Kidney (tissue), 14 donors: ENCODE measurements around the gene CDH13. TPM values are rescaled to one million over a fixed set of nuclear protein-coding genes. Genes with fewer than 3 reads are reported as not detected.
A peak's percentile ranks its signal among the peaks of the same experiment; 100 is the strongest.

Experiments used
- DNase-seq, 5 donors: peaks; one replicate each; pipeline ENCODE4 v3.0.0-alpha.2; 2013 to 2020
- FAIRE-seq: peaks from 2 replicates; lab custom pipeline; 2012; peaks lifted over from hg19 to GRCh38; lab: Jason Lieb, UNC
- H3K27ac ChIP-seq, 2 donors: one replicate each; pipeline ENCODE4 v1.7.0; 2013; ENCODE audit warnings: low read depth in 2 of 2, low read length in 2 of 2, inconsistent platforms in 1 of 2
- H3K27me3 ChIP-seq: one replicate; pipeline ENCODE4 v1.7.1; 2013; ENCODE audit warnings: low read length, inconsistent platforms; ENCODE audit not compliant: control insufficient read depth, insufficient read depth
- H3K36me3 ChIP-seq, 3 donors: one replicate each; pipeline versions ENCODE4 v1.7.0 to v1.7.1; 2013; ENCODE audit warnings: low read length in 3 of 3, control low read depth in 1 of 3, inconsistent platforms in 1 of 3; ENCODE audit not compliant: insufficient read depth in 3 of 3, control insufficient read depth in 2 of 3
- H3K4me1 ChIP-seq, 3 donors: one replicate each; pipeline versions ENCODE4 v1.7.0 to v1.7.1; 2013; ENCODE audit warnings: low read length in 3 of 3, inconsistent platforms in 1 of 3, low read depth in 1 of 3; ENCODE audit not compliant: control insufficient read depth in 2 of 3, insufficient read depth in 2 of 3
- H3K4me3 ChIP-seq, 3 donors: one replicate each; pipeline versions ENCODE4 v1.7.0 to v1.8.1; 2013; ENCODE audit warnings: low read length in 3 of 3, control low read depth in 1 of 3, inconsistent platforms in 1 of 3
- H3K9ac ChIP-seq, 3 donors: one replicate each; pipeline versions ENCODE4 v1.7.0 to v1.7.1; 2013; ENCODE audit warnings: low read length in 3 of 3, control low read depth in 1 of 3, inconsistent platforms in 1 of 3
- H3K9me3 ChIP-seq, 3 donors: one replicate each; pipeline versions ENCODE4 v1.7.0 to v1.7.1; 2013; ENCODE audit warnings: low read length in 3 of 3, control low read depth in 1 of 3, inconsistent platforms in 1 of 3; ENCODE audit not compliant: control insufficient read depth in 2 of 3, insufficient read depth in 1 of 3
- CTCF ChIP-seq: IDR thresholded peaks from 3 replicates; pipeline ENCODE4 v1.5.1; 2012; ENCODE audit warnings: mild to moderate bottlenecking, moderate library complexity, borderline replicate concordance; ENCODE audit not compliant: insufficient read depth; ENCODE audit errors: extremely low read depth
- intact Hi-C: fragments of 100-400 bp; cut with DNase I; formaldehyde crosslinking; loops from one replicate; pipeline ENCODE4 v1.11.1; 2022
- polyA plus RNA-seq: library from polyadenylated mRNA; stranded (reverse); fragments of 350-450 nt; fragmentation: Illumina TruSeq; extraction: RNeasy Lipid Tissue Mini Kit (QIAGEN cat#74804); gene quantifications from one replicate; pipeline ENCODE4 v1.2.3, GENCODE V29; 2014; ENCODE audit warnings: low read depth, low replicate concordance; ENCODE audit not compliant: insufficient read depth
- total RNA-seq: library from RNA; stranded (reverse); fragmentation: NEBNext Ultra II Directional; extraction: Animal tissue kit (Norgen Biotek cat#: 25700); gene quantifications from one replicate; pipeline ENCODE4 v1.2.1, GENCODE V29; 2021
- donor health status: control.
- donor health status: control.
- donor health status: control.
- donor health status: control.
- donor health status: control.
- donor health status: DM: yes; HTN: yes; CAD: no.
- donor health status: Normal renal cell carcinoma (clear cell type).

The CDH13 gene
- total and polyA plus RNA-seq, 2 donors from 2014 or later, result 4.8 to 13.8 TPM

DNA sequence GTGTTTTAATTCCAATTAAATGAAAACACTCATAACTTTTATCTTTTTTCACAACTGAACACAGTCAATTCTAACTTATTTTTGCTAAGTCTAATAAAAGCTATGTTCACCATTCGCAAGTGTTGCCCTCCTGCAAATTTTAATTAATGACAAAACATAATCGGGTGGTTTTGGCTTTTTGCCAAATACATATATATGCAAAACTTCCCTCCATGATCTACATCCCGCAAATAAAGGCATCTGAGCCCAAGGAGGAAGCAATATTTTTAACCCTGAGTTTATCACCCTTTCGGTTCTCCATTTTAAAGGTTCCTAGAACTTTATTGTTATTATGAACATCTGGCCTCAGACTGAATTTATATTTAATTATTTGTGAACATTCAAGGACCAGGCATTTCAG is 507.9 kb downstream of the CDH13 start:
- Histone ChIP-seq H3K4me3 (no peak overlapping the region), H3K27me3 (no peaks in the 10 kb centered on the region), H3K36me3 (no peaks in the 10 kb centered on the region), H3K4me1 (no peaks in the 10 kb centered on the region), H3K27ac (no peak overlapping the region), H3K9ac (no peak overlapping the region), H3K9me3 (no peaks in the 10 kb centered on the region)
- DNase-seq (no peak), FAIRE-seq (no peak)
- intact Hi-C loops, result no loop called here
- TF ChIP-seq CTCF, result no peak

GRCh38 chr16:83136419-83136818 is 509.6 kb downstream of the CDH13 start:
- intact Hi-C loops, result no loop called here
- no peak overlapping the region for H3K9ac ChIP-seq
- no peaks in the 10 kb centered on the region for H3K4me1 ChIP-seq
- no peaks in the 10 kb centered on the region for H3K27me3 ChIP-seq
- no peak overlapping the region for H3K27ac ChIP-seq
- DNase-seq (no peak), FAIRE-seq (no peak)
- no peak for TF ChIP-seq CTCF
- no peaks in the 10 kb centered on the region for H3K9me3 ChIP-seq
- H3K4me3 ChIP-seq, result no peak overlapping the region
- H3K36me3 ChIP-seq, result no peaks in the 10 kb centered on the region

- Histone ChIP-seq H3K27me3 (no peaks in the 10 kb centered on the region), H3K9me3 (no peaks in the 10 kb centered on the region), H3K9ac (no peak overlapping the region), H3K27ac (no peak overlapping the region), H3K36me3 (no peaks in the 10 kb centered on the region), H3K4me3 (peak overlapping the region in 2 of 3 donors; percentile 26 to 42), H3K4me1 (no peaks in the 10 kb centered on the region)
- FAIRE-seq, result no peak
- TF ChIP-seq CTCF, result no peak
- intact Hi-C loops, result no loop called here
- DNase-seq, result no peak
Measured at GRCh38 chr16:83136924-83137323, 510.2 kb downstream of the CDH13 start.

GRCh38 chr16:83137326-83137781 is 510.6 kb downstream of the CDH13 start:
- Histone ChIP-seq H3K4me3 (peak overlapping the region in 2 of 3 donors; percentile 26 to 42), H3K27ac (no peak overlapping the region), H3K9ac (no peak overlapping the region), H3K4me1 (no peaks in the 10 kb centered on the region), H3K36me3 (no peaks in the 10 kb centered on the region), H3K9me3 (no peaks in the 10 kb centered on the region), H3K27me3 (no peaks in the 10 kb centered on the region)
- peak in 1 of 5 donors; percentile 60 for DNase-seq
- no peak for FAIRE-seq
- intact Hi-C loops, result no loop called here
- TF ChIP-seq CTCF, result no peak
